Activated CD8-positive, alpha-beta memory T cell treated with anti-CD3 and anti-CD28 coated beads, Interleukin-2, amount 50 U/mL, for 48 hours (primary cell): ENCODE measurements around the gene DDC.
A peak's percentile ranks its signal among the peaks of the same experiment; 100 is the strongest.

Experiments
- DNase-seq: peaks from one replicate; pipeline ENCODE4 v3.0.0-alpha.2; 2020

DDC gene

DNA sequence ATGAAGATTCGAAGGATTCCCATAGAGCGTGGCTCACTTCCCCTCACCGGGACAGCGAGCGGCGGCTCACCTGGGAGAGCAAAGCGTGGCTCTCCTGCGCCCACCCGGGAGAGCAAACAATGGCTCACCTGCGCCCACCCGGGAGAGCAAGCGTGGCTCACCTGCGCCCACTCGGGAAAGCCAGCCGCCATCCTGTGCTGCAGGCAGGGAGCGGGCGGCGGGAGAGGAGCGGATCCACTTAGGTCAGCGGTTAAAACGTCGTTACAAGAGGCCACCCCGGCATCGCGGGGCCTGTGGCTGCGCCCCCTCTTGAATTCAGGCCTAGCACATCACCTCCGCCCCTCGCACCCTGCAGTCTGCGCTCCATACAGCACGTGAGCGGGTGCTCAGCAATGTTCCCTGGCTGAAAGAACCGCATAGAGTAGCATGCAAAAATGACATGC, 114.6 kb downstream of the DDC start:
- DNase-seq = peak; percentile 66

DNA sequence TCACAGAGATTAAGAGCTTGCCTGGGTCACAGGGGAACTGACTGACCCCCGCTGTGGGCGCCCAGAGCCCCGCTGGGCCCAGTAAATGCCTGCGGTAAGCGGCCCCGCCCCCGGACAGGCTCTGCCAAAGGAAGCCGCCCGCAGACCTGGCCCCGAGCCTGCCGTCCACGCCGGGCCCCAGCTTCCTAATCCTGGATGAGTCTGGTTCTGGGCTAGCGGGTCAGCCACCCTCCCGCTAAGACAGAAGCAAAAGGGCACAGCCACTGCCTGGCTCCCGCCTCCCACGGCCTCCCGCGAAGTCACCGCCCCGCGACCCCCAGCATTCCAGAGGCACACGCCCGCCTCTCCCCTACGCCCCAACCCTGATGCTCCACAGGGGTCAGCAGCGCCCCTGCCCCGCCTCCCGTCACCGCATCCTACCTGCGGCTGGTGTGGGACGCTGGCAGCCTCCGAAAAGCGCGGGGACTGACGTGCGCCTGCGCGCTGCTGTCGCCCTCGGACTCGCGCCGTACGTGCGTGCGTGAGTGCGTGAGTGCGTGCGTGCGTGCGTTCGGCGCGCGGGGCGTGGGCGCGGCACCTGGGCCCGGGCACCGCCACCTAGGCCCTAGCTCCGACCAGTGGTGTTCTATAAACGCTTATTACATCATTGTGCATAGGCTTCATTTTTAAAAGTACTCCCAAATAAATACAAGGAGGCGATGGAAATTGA, 115.2 kb downstream of the DDC start, which contains the start of gene FIGNL1:
Gene FIGNL1, minus strand, starts transcription at position 470 of the 709 bp plus-strand sequence. CDS start 3,063 bp downstream, outside the sequence.
- peak; percentile 92 for DNase-seq

DNA sequence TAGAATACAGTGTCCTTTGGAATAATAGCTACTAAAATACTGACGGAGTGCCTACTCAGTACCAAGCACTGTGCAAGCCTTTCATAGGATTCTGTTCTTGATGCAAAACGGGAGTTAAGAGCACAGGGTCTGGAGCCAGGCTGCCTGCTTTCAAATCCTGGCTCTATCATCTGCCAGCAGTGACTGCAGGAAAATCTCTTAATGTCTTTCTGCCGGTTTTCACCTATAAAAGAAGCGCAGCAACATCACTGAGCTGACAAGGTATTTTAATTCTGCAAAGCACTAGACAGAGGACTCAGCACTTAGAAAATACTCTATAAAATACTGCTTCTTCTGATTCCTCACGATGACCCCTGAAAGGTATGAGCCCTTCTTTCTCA, 115.7 kb downstream of the DDC start:
- no peak for DNase-seq

DNA sequence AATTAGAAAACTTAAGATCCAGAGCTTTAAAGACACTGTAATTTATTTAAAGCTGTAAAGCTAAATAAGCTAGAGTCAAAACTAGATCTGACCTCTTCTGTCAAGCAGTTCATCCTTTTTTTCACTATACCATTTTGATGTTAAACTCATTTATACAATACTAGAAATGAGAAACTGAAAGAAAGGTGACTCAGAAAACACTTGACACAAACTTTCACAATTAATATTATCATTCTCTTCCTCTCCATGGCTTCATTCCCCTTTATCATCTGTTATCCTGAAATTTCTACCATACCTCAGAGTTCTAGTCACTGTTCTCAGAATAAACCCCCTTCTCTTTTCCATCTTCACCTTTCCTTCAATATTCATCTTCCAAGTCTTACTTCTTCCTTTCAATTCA, 116.4 kb downstream of the DDC start:
- no peak for DNase-seq

DNA sequence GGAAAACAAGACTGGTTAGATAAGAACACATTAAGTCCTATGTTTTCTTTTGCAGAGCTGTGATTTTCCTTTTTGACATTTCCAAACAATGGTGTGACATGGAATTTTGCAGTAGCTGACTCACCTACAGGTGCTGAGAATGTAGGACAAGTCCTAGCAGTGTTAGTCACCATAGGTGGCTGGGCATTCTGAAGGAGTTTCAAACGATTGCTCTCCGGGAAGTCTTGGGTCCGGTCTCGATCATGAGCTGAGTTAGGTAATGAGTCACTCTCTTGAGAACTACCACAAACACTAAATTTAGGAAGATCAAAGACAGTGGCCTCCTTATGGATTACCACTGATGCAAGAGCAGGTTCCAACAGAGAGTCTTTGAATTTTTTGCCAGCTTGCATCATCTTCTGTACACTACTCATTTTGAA, 118.7 kb downstream of the DDC start:
- DNase-seq = no peak

DNA sequence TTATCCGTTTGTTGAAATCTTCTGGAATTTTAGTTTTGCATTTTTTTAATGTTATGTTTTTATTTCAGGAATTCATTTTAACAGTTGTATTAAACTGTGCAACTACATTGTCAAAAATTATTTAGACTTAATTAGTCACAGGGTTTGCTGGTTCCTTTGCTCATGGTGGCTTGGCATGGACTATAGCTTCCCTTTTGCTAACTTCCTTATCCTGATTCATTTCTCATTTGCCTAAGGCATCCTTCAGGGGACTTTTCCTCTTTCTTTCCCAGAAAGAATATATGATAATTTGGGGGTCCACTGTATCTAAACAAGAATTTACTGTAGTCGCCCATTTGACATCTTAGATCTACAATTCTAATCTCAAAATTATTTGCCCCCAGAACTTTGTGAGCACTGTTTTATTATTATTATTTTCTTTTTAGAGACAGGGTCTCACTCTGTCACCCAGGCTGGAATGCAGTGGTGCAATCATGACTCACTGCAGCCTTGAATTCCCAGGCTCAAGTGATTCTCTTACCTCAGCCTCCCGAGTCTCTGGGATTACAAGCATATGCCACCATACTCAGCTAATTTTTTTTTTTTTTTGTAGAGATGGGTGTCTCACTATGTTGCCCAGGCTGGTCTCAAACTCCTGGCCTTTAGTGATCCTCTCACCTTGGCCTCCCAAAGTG, 128.9 kb downstream of the DDC start:
- no peak for DNase-seq

DNA sequence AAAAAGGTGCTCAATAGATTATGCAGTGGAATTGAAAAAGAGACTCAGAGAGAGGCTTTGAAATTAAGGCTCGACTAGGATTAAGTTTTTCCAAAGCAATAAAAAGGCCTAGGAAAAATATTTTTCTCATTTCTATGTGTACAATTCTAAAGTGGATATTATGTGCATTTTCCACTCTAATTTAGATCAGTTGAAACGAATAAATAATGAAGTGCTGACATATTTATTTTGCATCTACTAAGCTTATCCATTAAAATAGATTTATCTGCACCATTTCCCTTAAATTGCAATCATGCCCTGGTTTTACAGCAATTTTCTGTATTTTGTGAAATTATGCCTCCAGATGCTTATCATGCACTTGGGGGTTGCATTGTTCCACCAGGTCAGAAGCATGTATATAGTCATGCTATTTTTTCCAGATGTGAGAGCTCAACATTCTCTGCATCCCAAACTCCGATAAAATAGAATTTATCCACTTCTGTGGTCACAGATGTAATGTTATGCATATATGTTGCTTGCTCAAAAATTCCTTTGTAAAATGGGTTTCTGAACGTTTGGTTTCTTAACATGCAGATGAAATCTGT, 133.4 kb downstream of the DDC start:
- no peak for DNase-seq

DNA sequence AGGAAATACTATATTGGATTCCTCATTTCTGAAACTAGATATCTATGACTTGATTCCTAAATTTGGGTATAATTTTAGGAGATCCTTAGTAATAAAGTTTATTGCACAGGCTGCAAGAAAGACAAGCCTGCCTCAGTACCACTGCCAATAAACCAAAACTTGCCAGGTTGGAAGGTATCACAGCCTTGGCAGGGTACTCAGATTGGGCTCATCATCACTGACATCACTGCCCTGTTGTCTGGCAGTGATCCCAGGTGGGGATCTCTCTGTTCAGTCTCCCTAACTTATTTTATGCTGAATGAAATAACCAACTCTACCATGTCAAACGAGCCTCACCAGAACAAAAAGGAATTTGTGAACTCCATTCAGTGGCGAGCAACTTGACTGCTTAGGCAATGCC, 133.9 kb downstream of the DDC start:
- no peak for DNase-seq

DNA sequence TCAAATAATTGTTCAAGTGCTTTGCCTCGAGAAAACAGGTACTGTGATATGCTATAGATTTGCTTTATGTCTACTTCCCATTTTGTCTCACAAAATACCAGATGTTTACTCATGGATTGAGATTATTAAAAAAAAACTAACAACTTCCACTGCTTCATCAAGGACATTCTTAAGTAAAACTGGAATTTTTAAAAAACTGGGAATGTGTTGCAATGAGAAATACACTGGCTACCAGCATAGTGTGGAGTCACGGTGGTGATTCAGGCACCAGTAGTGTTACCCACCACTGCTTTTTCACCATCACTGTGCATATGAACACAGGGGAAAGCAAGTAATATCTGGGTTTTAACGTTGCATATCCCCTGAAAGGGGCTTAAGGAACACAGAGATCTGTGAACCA, 136.3 kb downstream of the DDC start:
- DNase-seq = no peak

DNA sequence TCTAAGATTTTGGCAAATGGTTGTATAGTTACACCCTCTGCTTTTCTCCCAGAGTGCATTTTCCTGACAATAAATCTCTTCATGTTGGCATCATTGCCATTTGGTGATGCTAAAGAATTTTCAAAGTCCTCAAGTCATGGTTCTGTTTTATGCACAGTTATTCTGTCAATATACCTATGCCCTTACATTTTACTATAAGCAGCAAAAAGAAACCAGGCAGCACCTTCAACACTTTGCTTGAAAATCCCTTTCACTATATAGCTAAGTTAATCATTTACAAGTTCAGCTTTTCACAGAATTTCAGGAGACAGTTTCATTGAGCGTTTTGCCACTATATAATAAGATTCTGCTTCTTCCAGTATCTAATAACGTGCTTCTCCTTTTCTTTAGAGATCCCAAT, 137.7 kb downstream of the DDC start:
- no peak for DNase-seq

DNA sequence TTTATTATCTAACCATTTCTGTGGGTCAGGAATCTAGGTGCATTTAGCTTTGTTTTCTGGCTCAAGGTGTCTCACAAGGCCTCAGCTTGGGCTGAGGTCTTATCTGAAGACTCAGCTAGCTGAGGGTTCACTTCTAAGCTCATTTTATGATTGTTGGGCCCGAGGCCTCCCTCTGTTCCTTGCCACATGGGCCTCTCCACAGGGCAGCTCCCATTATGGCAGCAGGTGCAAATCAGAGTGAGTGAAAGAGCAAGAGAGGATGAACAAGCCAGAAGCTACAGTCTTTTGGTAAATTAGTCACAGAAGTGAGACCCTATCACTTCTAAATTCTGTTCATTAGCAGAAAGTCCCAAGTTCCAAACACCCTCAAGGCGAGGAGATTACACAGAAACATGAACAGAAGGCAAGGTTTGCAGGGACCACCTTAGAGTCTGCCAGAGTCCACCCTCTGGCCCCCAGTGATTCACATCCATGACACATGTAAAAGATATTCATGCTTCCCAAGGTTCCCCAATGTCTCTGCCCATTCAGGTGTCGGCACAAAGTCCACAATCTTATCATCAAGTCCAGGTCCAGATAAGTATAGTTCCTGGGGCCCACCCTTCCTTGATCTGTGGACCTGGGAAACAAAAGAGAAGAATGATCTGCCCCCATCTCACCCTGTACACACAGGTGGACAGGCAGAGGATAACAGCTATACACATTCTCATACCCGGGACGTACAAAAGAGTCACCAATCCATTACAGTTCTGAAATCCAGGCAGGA, 138.7 kb downstream of the DDC start:
- DNase-seq = no peak

DNA sequence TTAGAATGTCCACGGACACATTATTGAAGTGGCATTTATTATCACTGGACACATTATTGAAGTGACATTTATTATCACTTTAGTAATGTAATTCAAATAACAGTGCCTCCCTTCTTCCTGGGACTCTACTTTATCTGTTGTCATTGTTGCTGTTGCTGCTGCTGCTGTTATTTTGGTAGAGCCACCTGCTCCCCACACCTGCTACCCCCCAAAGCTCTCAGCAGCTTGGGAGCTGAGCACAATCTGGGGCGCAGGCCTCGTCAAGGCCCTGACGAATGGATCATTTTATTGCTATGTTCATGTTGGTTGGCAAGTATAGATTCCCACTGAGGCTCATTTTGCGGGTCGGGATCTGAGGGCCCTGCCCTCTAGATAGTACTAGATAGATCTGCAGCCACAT, 139.9 kb downstream of the DDC start:
- DNase-seq = no peak

DNA sequence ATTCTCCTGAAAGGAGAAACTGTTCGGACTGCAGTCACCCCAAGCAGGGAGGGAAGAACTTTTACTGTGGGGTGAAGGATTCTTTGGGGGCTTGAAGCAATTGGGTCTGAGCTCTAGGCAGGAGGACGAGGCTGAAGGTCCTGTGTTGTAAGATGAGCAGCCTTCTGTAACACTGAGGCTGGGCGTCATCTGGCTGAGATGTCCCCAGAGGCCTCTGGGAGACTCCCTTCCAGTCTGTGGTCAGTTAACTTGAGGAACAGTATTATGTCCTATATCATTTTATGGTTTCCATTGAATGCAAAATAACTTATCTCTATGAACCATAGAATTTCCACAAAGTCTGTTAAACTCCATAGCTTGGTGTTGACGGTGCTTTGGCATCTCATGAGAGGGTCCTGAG, 141.3 kb downstream of the DDC start:
- no peak for DNase-seq

DNA sequence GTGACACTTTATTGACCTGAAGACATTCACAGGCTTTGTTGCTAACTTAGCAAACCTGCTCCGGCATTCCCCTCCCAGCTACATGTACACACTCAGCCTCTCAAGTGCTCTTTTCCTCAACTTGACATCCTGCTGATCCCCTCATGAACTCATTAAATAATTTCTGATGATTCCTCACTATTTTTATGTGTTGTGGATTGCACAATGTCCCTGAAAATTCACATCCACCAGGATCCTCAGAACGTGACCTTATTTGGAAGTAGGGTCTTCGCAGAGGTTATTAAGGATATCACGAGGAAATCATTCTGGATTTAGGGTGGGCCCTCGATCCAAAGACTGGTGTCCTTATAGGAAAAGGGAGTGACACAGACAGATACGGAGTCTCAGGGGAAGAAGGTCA, 142.3 kb downstream of the DDC start:
- no peak for DNase-seq

DNA sequence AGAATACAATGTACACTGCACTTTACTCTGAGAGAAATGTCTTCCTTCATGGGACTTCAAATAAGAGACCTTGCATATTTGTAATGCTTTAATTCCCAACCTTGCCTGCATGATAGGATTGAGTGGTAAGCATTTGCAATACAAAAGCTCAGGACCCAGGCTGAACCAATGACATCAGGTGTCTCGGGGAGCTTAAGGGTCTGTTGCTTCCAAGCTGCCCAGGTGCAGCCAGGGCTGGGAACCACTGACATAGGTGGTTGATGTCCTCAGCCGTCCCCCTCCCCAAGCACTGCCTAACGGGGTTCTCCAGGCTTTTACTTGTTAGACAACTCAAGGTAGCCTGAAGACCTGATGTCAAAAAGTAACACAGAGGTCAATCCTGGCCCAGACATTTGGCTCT, 144.2 kb downstream of the DDC start:
- DNase-seq = no peak

DNA sequence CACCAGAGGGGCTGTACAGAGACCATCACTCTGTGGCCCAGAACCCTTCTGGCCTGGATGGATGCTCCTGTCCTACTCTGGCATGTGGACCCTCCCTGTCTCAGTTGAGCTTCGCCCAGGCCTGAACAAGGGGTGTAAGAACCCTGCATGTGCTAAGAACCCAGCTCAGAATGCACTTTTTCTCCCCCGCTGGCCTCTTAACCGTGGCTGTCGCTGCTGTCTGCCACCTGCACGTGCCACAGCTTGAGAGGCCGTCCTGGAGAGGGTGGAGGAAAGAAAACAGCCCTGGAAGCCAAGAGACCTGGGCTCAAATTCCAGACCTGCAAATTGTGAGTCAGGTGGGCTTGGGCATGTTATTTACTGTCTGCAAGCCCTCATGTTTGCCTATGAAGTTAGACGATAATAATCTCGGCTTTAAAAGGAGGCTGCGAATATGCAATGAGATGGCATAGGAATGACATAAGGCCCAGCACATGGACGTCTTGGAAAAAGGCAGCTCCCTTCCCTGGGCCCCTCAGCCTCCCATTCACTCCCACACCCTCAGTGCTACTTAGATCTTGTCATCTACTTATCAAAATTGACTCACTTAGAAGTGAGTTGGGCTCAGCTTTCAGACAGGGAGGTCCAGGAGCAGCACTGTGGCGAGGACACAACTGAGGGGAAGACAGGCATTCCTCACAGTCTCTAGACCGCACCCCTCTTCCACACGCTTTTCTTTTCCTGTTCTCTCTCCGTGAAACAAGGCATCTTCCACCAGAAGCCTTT, 146.5 kb downstream of the DDC start:
- DNase-seq = no peak

DNA sequence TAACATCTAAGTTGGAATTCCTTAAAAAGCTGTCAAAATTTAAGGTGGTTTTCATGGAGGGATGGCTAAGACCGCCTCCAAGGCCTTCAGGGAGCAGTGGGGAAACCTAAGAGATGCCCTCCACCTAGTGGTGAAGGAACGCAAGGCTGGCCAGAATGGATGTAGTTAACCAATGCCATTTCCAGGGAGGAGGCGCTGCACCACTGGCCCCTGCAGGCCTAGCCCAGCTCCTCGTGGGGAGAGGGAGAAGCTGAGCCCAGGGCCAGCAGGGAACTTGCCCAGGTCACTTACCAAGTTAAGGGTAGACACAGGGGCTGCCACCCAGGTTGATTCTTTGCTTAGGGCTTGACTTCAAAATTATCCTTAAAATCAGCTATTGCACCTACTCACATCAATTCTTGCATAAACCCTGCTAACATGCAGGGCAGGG, 147.1 kb downstream of the DDC start:
- peak; percentile 82 for DNase-seq

DNA sequence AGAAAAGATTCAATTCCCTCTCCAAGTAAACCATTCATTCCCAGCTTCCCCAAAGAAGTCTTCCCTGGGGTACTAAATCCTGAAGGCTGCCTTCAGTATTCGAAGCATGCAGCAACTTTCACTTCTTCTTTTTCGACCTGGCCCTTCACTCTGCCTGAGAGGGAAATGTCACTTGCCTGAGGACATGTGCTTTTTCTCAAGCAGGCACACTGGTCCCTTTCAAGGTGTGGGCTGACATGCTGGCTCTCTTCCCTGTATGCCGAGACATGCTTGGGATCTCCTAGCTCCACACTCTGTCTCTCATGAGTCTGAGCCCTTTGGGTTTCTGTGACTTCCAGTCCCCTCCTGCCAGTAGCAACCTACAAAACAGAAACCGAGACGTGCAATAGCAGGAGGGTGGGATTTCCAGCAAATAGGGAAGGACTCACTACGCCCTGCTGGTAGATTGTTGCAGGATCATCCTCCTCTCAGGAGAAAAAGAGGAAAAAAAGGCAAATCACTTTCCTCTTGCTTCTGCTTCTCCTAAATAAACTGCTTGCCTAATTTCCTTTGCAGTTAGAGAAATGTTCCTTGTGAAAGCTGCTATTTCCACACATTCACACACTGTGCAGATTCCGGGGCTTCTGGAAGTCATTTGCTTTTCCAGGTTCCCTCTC, 148.6 kb downstream of the DDC start:
- DNase-seq = no peak

DNA sequence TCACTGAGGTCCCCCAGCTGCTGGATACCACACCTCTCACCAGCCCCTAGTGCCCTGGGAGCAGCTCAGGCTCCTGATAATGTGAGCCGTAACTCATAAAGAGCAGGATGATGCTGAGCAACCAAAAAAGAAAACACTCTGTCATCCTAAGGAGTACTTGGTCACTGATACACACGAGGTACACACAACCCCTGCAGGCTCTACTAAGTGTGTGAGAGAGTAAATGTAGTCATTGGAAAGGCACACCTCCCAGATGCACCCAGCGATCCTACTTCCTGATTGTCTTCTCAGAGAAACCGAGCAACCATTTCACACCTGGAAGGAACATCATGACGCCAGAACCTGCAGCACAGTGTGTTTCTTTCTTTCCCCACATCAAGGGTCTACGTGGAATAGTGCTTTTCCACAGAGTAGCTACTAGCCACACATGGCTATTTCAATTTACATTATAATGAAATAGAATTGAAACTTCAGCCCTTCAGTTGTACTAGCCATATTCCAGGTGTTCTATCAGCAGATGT, 149.3 kb downstream of the DDC start:
- DNase-seq = no peak

DNA sequence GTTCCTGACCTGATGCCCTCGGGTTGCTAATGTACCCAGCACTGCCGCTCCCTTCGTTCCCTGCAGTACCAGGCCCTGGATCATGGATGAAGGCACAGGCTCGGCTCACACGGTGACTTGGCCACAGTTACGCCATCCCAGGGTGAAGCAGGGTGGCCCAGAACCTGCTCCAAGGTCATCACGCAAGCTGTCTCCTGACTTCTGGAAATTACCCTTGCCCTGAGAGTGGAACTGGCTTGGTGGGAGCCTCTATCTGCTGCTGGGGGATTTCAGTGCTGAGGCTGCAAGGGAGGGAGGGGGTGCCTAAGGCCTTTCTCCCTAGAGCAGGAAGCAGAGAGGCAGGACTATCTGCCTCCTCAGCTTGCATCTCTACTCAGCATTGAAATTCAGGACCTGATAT, 151.6 kb downstream of the DDC start:
- DNase-seq = no peak

DNA sequence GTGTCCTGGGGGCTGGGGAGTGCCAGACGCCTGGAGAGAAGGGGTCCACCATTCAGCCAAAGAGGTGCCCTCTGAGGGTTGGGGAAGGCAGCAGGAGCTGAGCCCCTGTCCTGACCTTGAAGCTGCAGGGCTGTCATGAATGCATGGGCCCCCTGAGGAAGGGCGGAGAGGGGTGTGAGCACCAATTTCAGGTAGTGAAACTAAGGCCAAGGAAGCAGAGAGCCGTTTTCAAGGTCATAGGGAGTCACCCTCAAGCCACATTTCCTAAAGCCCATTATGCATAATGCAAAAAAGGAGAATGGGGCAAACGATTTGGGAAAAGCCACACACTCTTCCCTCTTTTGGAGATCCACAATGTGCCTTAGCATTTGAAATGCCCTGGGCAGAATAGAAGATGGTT, 152.2 kb downstream of the DDC start:
- DNase-seq = no peak

DNA sequence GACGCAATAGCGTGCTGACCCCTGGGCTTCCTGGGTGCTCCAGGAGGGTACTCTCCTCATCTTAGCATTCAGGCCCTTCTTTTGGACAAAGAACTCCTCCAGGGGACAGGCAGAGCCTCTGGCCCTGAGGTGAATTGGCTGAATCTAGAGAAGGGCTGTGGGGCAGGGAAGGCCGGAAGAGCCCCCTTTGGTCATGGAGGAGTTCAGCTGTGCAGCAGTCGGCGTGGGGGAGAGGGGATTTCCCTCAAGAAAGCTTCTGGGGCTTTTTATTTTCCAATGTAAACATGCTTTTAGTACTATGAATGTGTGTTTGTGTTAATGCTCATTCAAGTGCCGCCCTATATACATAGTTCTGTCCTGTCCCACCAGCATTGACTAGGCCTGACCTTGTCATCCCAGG, 153.9 kb downstream of the DDC start:
- no peak for DNase-seq
